GOT3 (cell line): ENCODE results near the gene TAF5L.
"Not testable (repeated sequence)": the region's sequence is repeated elsewhere in the genome, so short reads cannot be mapped to it uniquely, and the experiment has no call there.

Experiments
- DNase-seq: peaks from one replicate; lab custom pipeline; 2025; ENCODE audit warnings: mixed read lengths; lab: John Stamatoyannopoulos, UW

Gene TAF5L

DNA sequence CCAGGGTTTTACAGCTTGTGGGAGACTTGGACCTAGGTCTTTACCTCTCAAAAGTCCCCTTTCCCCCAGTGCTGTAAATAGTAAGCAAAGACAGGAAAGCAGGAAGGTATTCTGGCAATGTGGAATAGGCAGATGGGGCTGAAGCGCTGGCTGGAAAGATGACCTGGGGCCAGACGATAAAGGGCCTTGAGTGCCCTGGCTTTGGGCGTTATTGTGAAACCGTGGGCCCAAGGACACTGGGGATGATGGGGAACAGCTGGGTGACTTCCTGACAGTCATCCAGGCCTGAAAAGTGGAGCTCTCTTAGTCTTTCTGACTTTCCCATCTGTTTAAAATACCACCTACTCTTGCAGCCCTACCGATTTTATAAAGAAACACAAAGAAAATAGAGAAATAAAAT lies 16.5 kb upstream of the TAF5L start:
- DNase-seq = no peak

GRCh38 chr1:229641306-229641705 lies 15.4 kb upstream of the TAF5L start:
- no peak for DNase-seq

- DNase-seq = no peak
Observed at GRCh38 chr1:229640455-229640854, 14.5 kb upstream of the TAF5L start.

- no peak for DNase-seq
Observed at GRCh38 chr1:229637746-229638145, 11.8 kb upstream of the TAF5L start.

GRCh38 chr1:229636042-229636441 lies 10.1 kb upstream of the TAF5L start:
- DNase-seq = no peak

DNA sequence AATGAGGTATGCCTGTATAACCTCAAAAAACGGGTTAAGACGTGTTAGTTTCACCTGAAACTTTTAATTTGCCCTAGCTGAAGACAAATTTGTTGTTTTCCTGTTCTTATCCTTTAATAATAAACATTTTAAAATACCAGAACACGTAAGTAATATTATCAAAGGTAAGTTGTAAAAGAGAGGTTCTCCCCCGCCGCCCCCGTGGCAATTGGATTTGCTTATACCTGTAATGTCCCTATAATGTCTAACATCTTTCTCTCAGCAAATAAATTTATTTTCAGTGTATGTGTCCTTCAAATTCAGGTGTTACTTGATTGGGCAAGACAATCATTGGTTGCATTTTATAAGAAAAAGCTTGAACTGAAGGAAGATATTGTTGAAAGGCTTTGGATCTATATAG lies 6.0 kb upstream of the TAF5L start:
- DNase-seq = no peak

GRCh38 chr1:229631148-229631547 lies 5.2 kb upstream of the TAF5L start:
- DNase-seq = no peak

GRCh38 chr1:229629261-229629660 lies 3.3 kb upstream of the TAF5L start:
- DNase-seq = no peak

DNA sequence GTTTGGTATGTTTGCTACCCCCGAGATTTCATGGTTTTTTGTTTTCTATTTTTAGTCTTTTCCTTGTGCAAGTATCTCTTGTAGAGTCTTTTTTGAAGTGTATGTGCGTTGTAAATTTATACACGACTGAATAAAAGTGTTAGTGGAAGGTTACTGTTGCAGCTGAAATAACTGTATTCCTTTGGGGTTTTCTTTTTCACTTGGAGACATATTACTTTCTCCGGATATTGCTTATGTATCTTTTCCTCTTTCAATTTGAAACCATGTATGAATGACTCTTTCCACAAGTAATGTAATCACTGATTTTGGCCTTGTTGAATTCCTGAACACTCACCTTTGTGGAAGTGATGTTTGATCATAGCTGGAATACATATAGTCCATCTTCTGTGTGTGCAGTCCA lies 1.1 kb upstream of the TAF5L start:
- DNase-seq = no peak

- DNase-seq = no peak
Observed at GRCh38 chr1:229625071-229625914, 629 bp downstream of the TAF5L start.

DNA sequence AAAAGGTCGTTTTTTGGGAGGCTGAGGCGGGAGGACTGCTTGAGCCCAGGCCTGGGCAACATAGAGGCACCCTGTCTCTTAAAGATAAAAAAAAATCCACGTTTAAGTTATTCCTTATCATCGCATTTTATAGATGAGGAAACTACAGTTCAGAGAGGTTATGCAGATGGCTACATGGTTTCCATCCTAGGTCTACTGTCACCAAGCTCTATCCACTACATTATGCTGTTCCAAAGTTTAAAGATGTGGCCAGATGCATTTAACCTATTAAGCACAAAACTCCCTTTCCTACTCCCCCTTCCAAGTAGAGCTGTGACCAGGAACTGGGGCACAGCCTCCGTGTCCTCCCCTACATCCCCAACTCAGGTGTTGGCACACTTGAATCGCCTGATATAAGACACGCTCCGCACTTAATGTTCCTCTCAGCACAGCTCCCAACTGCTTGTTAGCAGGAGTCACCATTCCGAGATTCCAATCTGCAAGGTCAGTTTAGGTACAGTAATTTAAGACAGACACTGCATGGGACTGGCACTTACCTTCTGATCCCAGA lies 1.3 kb downstream of the TAF5L start:
- DNase-seq = no peak

- no peak for DNase-seq
Observed at GRCh38 chr1:229623838-229624237, 2.1 kb downstream of the TAF5L start.

DNA sequence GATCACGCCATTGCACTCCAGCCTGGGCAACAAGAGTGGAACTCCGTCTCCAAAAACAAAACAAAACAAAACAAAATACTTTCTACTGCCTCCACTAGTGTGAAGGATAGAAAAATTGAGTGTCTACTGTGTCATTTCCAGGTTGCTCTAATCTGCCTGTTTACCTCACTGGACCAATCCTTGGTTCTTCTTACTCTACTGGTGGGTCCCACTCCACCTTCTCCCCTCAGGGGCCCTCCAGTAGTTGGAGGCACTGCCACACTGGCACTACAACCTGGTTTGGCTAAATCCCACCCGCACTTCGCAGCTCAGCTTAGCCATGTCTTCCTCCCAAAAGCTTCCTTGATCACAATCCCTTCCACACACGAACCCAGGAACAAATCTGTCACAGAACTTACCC lies 2.7 kb downstream of the TAF5L start:
- DNase-seq = no peak

DNA sequence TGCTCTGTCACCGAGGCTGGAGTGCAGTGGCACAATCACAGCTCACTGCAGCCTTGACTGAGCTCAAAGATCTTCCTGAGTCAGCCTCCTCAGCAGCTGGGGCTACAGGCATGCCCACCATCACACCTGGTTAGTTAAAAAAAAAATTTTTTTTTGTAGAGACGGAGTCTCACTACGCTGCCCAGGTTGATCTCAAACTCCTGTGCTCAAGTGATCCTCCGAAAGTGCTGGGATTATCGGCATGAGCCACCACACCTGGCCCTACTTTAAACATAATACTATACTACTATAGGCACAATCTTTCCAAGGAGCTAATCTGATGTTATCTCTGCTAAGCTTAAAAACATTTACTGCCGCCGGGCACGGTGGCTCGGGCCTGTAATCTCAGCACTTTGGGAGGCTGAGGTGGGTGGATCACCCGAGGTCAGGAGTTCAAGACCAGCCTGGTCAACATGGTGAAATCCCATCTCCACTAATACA lies 3.2 kb downstream of the TAF5L start:
- not testable (repeated sequence) for DNase-seq

- DNase-seq = no peak
Observed at GRCh38 chr1:229621663-229622062, 4.3 kb downstream of the TAF5L start.

GRCh38 chr1:229620876-229621275 lies 5.0 kb downstream of the TAF5L start:
- no peak for DNase-seq

DNA sequence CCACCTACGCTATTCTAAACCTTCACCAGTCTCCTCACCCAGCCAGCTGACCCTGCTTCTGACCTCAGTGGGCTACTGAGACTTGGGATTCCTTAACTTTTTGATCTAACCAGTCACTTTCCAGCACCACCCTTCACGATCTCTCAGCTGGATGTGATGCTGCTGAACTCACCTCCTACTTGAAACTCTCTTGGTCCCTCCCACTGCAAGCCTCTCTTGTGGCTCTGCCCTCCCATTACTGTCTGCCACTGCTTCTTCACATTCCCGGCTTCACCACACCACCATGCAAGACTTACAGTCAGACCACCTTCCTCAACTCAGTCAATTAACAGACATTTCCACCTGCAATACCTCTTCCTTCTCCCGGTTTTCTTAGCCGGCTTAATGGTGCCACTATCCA lies 6.3 kb downstream of the TAF5L start:
- DNase-seq = no peak

- no peak for DNase-seq
Observed at GRCh38 chr1:229619002-229619401, 6.9 kb downstream of the TAF5L start.

- no peak for DNase-seq
Observed at GRCh38 chr1:229617351-229618100, 8.4 kb downstream of the TAF5L start.

DNA sequence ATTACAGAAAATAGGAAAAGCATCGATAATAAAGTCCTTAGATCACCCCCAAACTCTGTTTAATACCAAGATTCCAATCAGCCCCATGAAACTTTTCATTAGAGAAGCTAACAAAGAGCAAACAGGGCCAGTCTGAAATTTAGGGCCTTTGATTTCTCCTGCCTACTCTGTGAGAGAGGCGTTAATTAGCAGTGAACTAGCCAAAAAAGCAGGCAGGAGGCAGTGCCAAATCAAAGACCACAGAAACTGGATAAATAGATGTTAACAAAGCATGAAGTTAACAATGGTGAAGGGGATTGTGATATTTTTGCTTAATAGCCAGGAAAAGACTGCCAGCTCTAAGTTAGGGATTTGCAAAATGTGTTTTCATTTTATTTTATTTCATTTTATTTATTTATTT lies 11.2 kb downstream of the TAF5L start:
- DNase-seq = no peak

GRCh38 chr1:229613938-229614337 lies 12.0 kb downstream of the TAF5L start:
- no peak for DNase-seq

DNA sequence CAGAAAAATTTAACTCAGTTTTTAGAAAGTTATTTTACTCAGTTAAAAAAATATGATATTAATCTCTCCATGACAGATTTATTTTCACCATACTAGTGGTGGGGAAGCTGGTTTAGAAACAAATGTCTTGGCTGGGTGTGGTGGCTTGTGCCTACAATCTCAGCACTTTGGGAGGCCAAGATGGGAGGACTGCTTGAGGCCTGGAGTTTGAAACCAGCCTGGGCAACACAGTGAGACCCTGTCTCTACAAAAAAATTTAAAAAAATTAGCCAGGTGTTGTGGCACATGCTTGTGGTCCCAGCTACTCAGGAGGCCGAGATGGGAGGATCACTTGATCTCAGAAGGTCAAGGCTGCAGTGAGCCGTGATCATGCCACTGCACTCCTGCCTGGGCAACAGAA lies 17.3 kb downstream of the TAF5L start:
- DNase-seq = no peak

DNA sequence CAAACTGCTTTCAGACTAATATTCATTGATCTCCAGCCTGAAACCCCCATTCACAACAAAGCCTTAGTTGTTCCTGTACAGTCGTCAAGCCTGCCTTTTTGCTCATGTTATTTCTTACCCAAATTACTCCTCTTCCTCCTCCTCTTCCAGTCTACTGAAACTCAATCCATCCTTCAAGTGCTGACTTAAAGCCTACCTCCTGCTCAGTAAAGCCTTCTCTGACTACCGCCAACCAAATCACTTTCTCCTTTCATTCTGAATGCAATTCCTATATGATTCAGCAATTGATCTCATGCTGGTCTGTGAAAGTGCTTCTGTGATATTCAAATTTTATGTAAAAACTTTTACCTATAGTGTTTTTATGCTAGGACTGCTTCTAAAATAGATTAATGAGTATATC lies 18.6 kb downstream of the TAF5L start:
- no peak for DNase-seq
